Measurements from ENCODE around the gene ZSCAN22. TPM values are rescaled to one million over a fixed set of nuclear protein-coding genes. Genes with fewer than 3 reads are reported as not detected.
A peak's percentile ranks its signal among the peaks of the same experiment; 100 is the strongest.

Gene ZSCAN22
- total and polyA plus RNA-seq, 2 of the 4 experiments (the other 2 are of a cell fraction), result 2.2 to 2.5 TPM

GRCh38 chr19:58349590-58349989 lies 22.8 kb downstream of the ZSCAN22 start:
- H3K9me3 ChIP-seq (ENCODE audit: control insufficient read depth, insufficient read depth, low read length), result no peaks in the 10 kb centered on the region
- H3K79me1 ChIP-seq (ENCODE audit: low read depth in 1 of 2, low read length in 2 of 2), result peaks cover 12 to 51% of the 10 kb centered on the region in 2 experiments
- in situ Hi-C loops (cut with MboI; ENCODE audit: low sequenced_read_pairs) (no loop called here), dilution Hi-C loops (cut with HindIII; ENCODE audit: low sequenced_read_pairs, unreplicated experiment) (no loop called here), intact Hi-C loops (cut with micrococcal nuclease) (no loop called here)
- no peak overlapping the region for H4K5ac ChIP-seq (ENCODE audit: low read depth, low read length)
- no peak overlapping the region for H4K8ac ChIP-seq (ENCODE audit: low read depth in 2 of 2, low read length in 2 of 2)
- no peak overlapping the region for H3K14ac ChIP-seq (replicated peaks; ENCODE audit: low read depth, low read length)
- H3K56ac ChIP-seq (ENCODE audit: extremely low read depth, insufficient read depth, low read length), result no peak overlapping the region
- ChIA-PET CTCF (no interaction called here), POLR2A (ENCODE audit: unreplicated experiment) (interaction anchor here (0.7 kb wide), 1 partner anchor 13 kb away, joined by 3 read pairs; the partner anchor contains the start of gene ZNF497)
- no peaks in the 10 kb centered on the region for H3K27me3 ChIP-seq (ENCODE audit: control insufficient read depth, insufficient read depth, low read length)
- H2BK120ac ChIP-seq (ENCODE audit: low read depth, low read length), result no peak overlapping the region
- ATAC-seq (ENCODE audit: low read depth), result no peak
- H3K4me1 ChIP-seq (ENCODE audit: control insufficient read depth, insufficient read depth, low read length), result peaks cover 6% of the 10 kb centered on the region; the same call in 1 of the 2 replicates
- peaks cover 2% of the 10 kb centered on the region for H4K20me1 ChIP-seq (ENCODE audit: insufficient read depth, low read length)
- no peak for DNase-seq
- WGBS, 2 experiments (ENCODE audit: extremely low coverage in 2 of 2, insufficient read length in 1 of 2), result 62% methylated on average over 5 of the region's 8 CpGs; no CpG with 5 or more reads in 1 of the 2 experiments
- H3K4me3 ChIP-seq (ENCODE audit: insufficient read depth, low read depth, low read length), result no peak overlapping the region
- no peak overlapping the region for H3K4me2 ChIP-seq (ENCODE audit: low read depth, low read length)
- no peak overlapping the region for H4K91ac ChIP-seq (ENCODE audit: insufficient read depth, low read depth, low read length)
- no TSS peak for BruUV-seq (replicated peaks)
- H3K23ac ChIP-seq (ENCODE audit: low read depth, low read length), result 0 out of 2 replicates have a peak overlapping the region, but pooled peaks have one; percentile 73
- no peak overlapping the region for H3K4ac ChIP-seq (ENCODE audit: low read depth, low read length)
- H2BK15ac ChIP-seq (ENCODE audit: low read depth, low read length), result no peak overlapping the region
- peaks cover 8% of the 10 kb centered on the region; the same call in 1 of the 2 replicates for H3K9me1 ChIP-seq (ENCODE audit: insufficient read depth, low read length)
- no peak overlapping the region for H3K27ac ChIP-seq (ENCODE audit: insufficient read depth, low read length)
- H3K18ac ChIP-seq (ENCODE audit: low read depth, low read length), result no peak overlapping the region
- TF ChIP-seq MAFK (IDR thresholded peaks at IDR 0.05; ENCODE audit: low read depth, low read length) (no peak), RAD21 (IDR thresholded peaks at IDR 0.05; ENCODE audit: low read length) (no peak), SMC3 (IDR thresholded peaks at IDR 0.05; ENCODE audit: low read depth, low read length) (no peak), RCOR1 (IDR thresholded peaks at IDR 0.05; ENCODE audit: insufficient replicate concordance, low read length) (no peak), CEBPB (IDR thresholded peaks at IDR 0.05; ENCODE audit: low read depth, low read length) (no peak)
- TF ChIP-seq, protein P1, sequence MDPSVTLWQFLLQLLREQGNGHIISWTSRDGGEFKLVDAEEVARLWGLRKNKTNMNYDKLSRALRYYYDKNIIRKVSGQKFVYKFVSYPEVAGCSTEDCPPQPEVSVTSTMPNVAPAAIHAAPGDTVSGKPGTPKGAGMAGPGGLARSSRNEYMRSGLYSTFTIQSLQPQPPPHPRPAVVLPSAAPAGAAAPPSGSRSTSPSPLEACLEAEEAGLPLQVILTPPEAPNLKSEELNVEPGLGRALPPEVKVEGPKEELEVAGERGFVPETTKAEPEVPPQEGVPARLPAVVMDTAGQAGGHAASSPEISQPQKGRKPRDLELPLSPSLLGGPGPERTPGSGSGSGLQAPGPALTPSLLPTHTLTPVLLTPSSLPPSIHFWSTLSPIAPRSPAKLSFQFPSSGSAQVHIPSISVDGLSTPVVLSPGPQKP (IDR thresholded peaks at IDR 0.05; ENCODE audit: borderline replicate concordance, low read depth, low read length), result no peak
- no peak overlapping the region for H2BK20ac ChIP-seq (ENCODE audit: low read depth, low read length)
- H2AK5ac ChIP-seq (ENCODE audit: low read depth, low read length), result no peak overlapping the region
- no peak overlapping the region for H2AFZ ChIP-seq (replicated peaks; ENCODE audit: low read length, poor library complexity)
- no peak overlapping the region for H2AK9ac ChIP-seq (replicated peaks; ENCODE audit: low read depth, low read length, poor library complexity)
- H3K36me3 ChIP-seq (ENCODE audit: control insufficient read depth, insufficient read depth, low read length), result peaks cover 11% of the 10 kb centered on the region; the same call in 1 of the 2 replicates
- H2BK5ac ChIP-seq (ENCODE audit: low read depth, low read length, poor library complexity, severe bottlenecking), result no peak overlapping the region
- H3K9ac ChIP-seq (ENCODE audit: low read depth, low read length), result no peak overlapping the region
